Activated naive CD4-positive, alpha-beta T cell treated with anti-CD3 and anti-CD28 coated beads, Interleukin-2, amount 10 ng/mL, durations not matched to agents 7 days and 5 days (primary cell): ENCODE results near the gene LRRC8C.
"Not testable (repeated sequence)": the region's sequence is repeated elsewhere in the genome, so short reads cannot be mapped to it uniquely, and the experiment has no call there.

ENCODE experiments used
- CTCF ChIA-PET: fragments of 350-600 bp; sonication (Branson Sonifier 250); formaldehyde crosslinking; loops from one replicate; lab custom pipeline; 2021; ENCODE audit warnings: antibody characterized with exemption; lab: Charles Lee
- DNase-seq: peaks from one replicate; pipeline ENCODE4 v3.0.0-alpha.2; 2020
- H3K27ac Mint-ChIP-seq: one replicate; pipeline ENCODE4 v1.8.0; 2021; ENCODE audit warnings: mild to moderate bottlenecking, moderate library complexity, mixed read lengths
- H3K27me3 Mint-ChIP-seq: one replicate; pipeline ENCODE4 v1.8.0; 2021; ENCODE audit warnings: mild to moderate bottlenecking, mixed read lengths
- H3K36me3 Mint-ChIP-seq: one replicate; pipeline ENCODE4 v1.8.0; 2021; ENCODE audit warnings: mixed read lengths
- H3K4me1 Mint-ChIP-seq: one replicate; pipeline ENCODE4 v1.8.0; 2021; ENCODE audit warnings: mixed read lengths
- H3K4me3 Mint-ChIP-seq: one replicate; pipeline ENCODE4 v1.8.0; 2021; ENCODE audit warnings: mild to moderate bottlenecking, moderate library complexity, mixed read lengths
- H3K9me3 Mint-ChIP-seq: one replicate; pipeline ENCODE4 v1.8.0; 2021; ENCODE audit warnings: mixed read lengths

The LRRC8C gene

DNA sequence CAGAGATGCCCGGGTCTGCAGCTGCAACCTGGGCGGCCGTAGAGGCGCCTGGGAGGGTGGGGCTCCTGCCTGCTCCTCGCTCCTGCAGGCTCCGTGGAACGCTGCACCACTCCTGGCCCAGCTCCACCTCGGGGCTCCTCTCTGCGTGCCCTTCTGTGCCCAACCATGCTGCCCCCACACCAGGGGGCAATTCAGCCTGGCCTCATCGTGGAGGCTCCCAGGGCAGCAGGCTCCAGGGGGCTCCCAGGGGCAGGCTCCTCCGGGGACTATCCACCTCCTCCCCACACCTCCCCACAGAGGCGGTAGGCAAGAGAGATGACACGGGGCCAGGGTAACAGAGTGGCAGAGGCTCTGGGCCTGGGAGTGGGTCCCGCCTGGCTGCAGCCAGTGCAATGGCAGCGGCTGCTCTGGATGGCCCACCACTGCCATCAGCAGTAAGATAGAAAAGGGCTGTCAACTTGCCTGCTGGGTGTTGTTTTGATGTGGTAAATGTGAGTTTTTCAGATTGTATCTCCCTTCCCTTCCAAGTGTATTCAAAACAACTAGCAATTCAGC, 22.4 kb upstream of the LRRC8C start:
- DNase-seq, result peak; percentile 80
- Mint-ChIP-seq H3K4me1 (peaks cover 87% of the 10 kb centered on the region), H3K9me3 (no peaks in the 10 kb centered on the region), H3K27me3 (peaks cover 9% of the 10 kb centered on the region), H3K36me3 (peaks cover 28% of the 10 kb centered on the region), H3K27ac (peak overlapping the region; percentile 100), H3K4me3 (peak overlapping the region; percentile 79)
- CTCF ChIA-PET, result interaction anchor here (0.7 to 5.5 kb wide), 9 partner anchors 11 to 152 kb away, joined by 3 to 53 read pairs (median 4); partner anchors contain the start of gene LRRC8C

DNA sequence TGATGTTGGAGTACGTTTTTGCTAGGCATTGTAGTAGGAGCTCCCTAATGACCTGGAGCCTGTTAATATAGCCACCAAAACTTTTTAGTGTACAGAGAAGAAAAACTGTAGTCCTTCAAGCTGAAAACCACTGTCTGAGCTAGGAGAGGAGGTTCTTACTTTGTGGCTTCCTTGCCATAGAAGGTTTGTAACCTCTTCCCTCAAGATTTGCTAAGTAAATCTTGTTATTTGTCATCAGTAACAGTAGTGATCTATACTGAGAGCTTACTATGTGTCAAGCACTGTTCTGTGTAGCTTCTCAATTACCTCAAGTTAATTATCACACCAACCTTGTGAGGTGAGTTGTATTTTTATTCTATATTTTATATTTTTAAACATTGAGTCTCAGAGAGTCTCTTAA, 21.2 kb upstream of the LRRC8C start:
- CTCF ChIA-PET, result interaction anchor here (0.6 to 5.5 kb wide), 10 partner anchors 8 to 151 kb away, joined by 3 to 53 read pairs (median 4); partner anchors contain the start of gene LRRC8C
- Mint-ChIP-seq H3K27me3 (peaks cover 9% of the 10 kb centered on the region), H3K4me3 (peak overlapping the region; percentile 79), H3K27ac (peak overlapping the region; percentile 100), H3K4me1 (peaks cover 79% of the 10 kb centered on the region), H3K9me3 (peaks cover under 1% of the 10 kb centered on the region), H3K36me3 (peaks cover 35% of the 10 kb centered on the region)
- no peak for DNase-seq

DNA sequence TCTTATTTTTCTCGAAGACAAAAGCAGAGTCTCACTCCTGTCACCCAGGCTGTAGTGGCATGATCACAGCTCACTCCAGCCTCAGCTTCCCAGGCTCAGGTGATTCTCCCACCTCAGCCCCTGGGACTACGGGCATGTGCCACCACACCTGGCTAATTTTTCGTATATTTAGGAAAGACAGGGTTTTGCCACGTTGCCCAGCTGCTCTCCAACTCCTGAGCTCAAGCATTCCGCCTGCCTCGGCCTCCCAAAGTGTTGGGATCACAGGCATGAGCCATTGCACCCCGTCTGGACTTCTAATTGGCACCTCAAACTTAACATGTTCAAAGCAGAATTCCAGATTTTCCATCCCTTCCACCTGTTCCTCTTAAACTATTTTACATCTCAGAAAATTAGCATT, 19.0 kb upstream of the LRRC8C start:
- peaks cover 56% of the 10 kb centered on the region for H3K36me3 Mint-ChIP-seq
- H3K27me3 Mint-ChIP-seq, result peaks cover 8% of the 10 kb centered on the region
- peaks cover 19% of the 10 kb centered on the region for H3K9me3 Mint-ChIP-seq
- H3K4me1 Mint-ChIP-seq, result peaks cover 62% of the 10 kb centered on the region
- no peak for DNase-seq
- H3K4me3 Mint-ChIP-seq, result no peak overlapping the region
- H3K27ac Mint-ChIP-seq, result peak overlapping the region; percentile 63
- CTCF ChIA-PET, result interaction anchor here (1.2 to 2.9 kb wide), 3 partner anchors 10 to 13 kb away, joined by 3 to 13 read pairs (median 4); no protein-coding TSS in a partner anchor

DNA sequence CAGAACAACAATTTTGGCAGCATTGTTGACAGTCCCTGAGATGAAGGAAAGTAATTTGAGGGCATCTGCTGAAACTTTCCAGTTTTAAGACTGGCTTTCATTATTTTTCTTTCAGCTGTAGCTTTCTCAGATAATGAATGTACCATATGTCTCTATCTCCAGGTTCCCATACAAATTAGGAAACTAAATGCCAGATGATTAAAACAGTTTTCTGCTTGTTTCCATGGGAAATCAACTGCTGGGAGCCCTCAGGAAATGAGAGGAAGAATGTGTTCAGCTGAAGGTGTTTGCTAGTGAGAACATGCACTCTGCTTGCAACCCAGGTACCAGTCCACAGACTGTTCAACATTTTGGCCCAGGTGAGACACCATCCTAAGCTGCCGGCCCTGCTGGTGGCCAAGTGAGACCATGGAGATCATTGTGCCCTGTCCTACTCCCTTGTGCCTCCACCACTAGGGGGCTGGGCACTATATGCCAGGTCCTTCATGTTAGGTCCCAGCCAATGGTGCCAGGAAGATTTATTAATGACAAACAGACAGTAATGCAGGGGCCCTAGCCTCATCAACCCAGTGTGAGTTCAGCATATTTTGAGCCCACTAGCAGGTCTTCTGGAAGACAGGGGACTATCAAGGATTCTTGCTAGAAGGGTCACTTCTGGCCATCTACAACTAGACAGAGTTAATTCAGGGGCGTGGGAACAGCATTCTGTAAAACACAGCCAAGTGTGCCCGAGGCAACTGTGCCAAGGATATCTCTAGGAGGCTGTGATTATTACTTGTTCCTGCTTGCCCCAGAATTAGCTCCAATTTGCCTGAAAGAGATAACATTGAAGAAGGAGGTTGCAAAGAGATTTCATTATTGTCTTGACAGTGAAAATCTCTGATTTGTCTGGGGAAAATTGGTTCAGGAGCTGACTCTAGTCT, 17.0 kb upstream of the LRRC8C start:
- Mint-ChIP-seq H3K4me3 (no peak overlapping the region), H3K4me1 (peaks cover 58% of the 10 kb centered on the region), H3K27me3 (no peaks in the 10 kb centered on the region), H3K27ac (no peak overlapping the region), H3K36me3 (peaks cover 63% of the 10 kb centered on the region), H3K9me3 (peaks cover 21% of the 10 kb centered on the region)
- CTCF ChIA-PET, result interaction anchor here (0.9 to 2.9 kb wide), 5 partner anchors 8 to 147 kb away, joined by 3 to 13 read pairs (median 7); no protein-coding TSS in a partner anchor
- peak; percentile 30 for DNase-seq

DNA sequence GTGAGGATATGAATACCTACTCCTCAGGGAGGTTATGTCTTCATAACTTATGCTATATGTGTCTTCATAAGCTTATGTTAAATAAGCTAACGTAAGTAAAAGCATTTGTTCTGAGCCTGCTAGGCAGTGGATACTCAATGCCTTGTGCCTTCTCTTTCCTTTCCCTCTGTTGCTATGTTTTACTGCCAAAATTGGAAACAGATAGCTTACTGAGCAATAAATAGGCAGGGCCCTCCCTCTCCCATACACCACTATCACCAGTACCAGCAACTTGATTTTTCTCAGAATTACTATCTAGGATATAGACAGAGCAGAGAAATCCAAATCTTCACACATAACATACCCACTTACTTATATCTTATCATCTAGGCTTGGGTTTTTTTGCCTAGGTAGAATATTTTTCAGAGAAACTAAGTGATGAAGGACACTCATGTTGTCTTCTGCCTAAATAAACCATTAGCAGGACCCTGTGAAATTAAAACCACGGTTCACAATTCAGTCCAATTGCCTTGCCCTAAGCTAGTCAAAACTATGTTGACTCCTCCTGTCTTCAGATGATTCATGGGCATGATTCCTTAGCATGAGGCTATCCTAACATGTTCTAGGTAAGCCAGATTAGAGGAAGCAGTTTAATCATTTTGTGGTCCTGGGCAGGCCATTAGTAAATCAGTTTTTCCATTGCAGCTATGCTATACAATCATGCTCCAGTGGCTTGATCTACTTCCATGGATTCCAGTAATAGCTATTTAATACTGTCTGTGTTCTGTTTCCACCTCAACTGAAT, 15.9 kb upstream of the LRRC8C start:
- no peak for DNase-seq
- peaks cover 57% of the 10 kb centered on the region for H3K4me1 Mint-ChIP-seq
- H3K27ac Mint-ChIP-seq, result no peak overlapping the region
- CTCF ChIA-PET, result interaction anchor here (0.8 to 2.2 kb wide), 4 partner anchors 10 to 133 kb away, joined by 3 to 10 read pairs (median 6); no protein-coding TSS in a partner anchor
- H3K9me3 Mint-ChIP-seq, result peaks cover 21% of the 10 kb centered on the region
- peaks cover 71% of the 10 kb centered on the region for H3K36me3 Mint-ChIP-seq
- no peaks in the 10 kb centered on the region for H3K27me3 Mint-ChIP-seq
- no peak overlapping the region for H3K4me3 Mint-ChIP-seq

DNA sequence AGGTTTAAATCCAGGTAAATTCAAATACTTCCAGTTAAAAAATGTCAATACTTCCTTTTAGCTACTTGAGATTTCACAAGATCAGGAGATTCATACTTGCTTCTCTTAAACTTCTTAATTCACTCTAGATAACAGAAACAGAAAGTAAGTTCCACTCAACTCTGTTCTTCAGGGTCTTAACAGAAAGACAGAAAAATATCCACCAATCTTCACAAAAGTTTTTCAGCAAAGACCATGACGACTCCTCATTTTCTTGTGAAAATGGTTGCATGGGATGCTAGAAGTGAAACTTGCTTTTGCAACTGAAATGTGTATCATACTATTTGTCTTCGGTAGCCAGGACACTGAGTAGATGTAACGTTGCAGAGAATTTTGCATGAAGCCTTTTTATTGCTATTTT, 12.3 kb upstream of the LRRC8C start:
- Mint-ChIP-seq H3K9me3 (peaks cover 21% of the 10 kb centered on the region), H3K27ac (peak overlapping the region; percentile 60), H3K27me3 (no peaks in the 10 kb centered on the region), H3K36me3 (peaks cover 71% of the 10 kb centered on the region), H3K4me3 (peak overlapping the region; percentile 31), H3K4me1 (peaks cover 43% of the 10 kb centered on the region)
- CTCF ChIA-PET, result interaction anchor here (0.6 to 1.3 kb wide), 3 partner anchors 11 to 138 kb away, joined by 3 to 5 read pairs (median 4); no protein-coding TSS in a partner anchor
- no peak for DNase-seq

DNA sequence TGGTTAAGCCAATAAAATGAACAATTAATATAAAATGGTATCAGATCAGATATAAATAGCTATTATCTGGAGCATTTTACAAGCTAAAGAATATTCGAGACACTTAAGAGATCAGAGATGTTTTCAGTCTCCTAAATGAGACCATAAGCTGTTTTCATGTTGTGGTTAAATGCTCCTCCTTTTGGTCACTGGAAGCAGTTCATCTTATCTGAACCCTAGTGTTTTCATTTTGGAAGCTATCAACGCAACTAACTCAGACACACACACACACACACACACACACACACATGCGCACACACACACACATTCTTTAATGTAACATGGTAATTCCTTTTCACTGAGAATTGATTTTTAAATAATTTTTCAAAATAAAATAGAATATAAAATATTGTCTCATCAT, 10.0 kb upstream of the LRRC8C start:
- Mint-ChIP-seq H3K27me3 (no peaks in the 10 kb centered on the region), H3K27ac (no peak overlapping the region), H3K4me1 (peaks cover 54% of the 10 kb centered on the region), H3K9me3 (peaks cover 9% of the 10 kb centered on the region), H3K4me3 (no peak overlapping the region), H3K36me3 (peaks cover 59% of the 10 kb centered on the region)
- DNase-seq, result no peak
- CTCF ChIA-PET, result interaction anchor here (0.7 to 4.9 kb wide), 14 partner anchors 8 to 140 kb away, joined by 3 to 25 read pairs (median 4); partner anchors contain the start of gene LRRC8C

DNA sequence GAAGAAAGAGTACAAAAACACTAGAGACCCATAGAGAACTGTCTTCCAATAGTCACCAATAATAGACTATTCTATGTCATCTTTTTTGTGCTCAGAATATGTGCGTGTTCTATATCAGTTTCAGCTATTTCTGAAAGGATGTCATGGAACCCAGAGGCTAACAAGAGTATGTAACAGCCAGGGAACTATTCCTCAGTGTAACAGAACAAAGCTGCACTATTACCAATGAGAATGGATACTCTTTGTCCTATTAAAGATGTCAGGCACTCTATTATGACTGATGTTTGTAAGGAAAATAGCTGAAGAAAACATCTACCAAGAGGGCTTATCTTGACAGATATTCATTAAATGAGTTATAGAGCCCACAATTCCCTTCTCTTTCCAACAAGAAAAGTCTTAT, 8.6 kb upstream of the LRRC8C start:
- Mint-ChIP-seq H3K4me3 (no peak overlapping the region), H3K9me3 (no peaks in the 10 kb centered on the region), H3K27ac (no peak overlapping the region), H3K36me3 (peaks cover 59% of the 10 kb centered on the region), H3K27me3 (no peaks in the 10 kb centered on the region), H3K4me1 (peaks cover 61% of the 10 kb centered on the region)
- CTCF ChIA-PET, result interaction anchor here (1.2 to 13.4 kb wide), 4 partner anchors 10 to 135 kb away, joined by 6 to 203 read pairs (median 19); no protein-coding TSS in a partner anchor
- DNase-seq, result no peak

DNA sequence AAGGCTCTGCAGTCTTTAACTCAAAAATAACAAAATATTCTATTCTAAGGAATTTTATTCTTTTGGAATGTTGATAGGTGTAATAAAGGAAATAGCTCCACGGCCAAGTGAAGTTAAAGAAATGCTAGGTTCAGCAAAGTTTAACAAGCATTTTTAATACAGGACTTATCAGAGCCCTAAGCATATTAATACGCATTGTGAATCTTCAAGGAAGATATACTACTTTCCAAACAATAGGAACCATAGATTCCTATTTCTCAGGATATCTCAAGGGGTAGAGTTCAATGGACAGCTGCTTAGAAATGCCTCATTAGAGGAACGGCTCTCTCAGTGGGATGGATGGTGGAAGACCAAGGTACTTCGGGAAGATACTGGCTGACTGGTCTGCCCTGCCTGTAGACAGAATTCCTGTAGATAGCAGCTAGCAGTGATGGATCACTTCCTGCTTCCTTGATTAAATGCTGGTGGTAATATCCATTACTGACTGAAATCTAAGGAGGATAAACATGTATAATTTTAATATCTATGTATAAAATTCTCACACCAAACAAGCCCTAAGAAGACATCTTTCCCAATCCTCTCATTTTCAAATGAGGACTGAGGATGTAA, 8.1 kb upstream of the LRRC8C start:
- Mint-ChIP-seq H3K27ac (no peak overlapping the region), H3K4me3 (no peak overlapping the region), H3K4me1 (peaks cover 65% of the 10 kb centered on the region), H3K27me3 (no peaks in the 10 kb centered on the region), H3K9me3 (no peaks in the 10 kb centered on the region), H3K36me3 (peaks cover 58% of the 10 kb centered on the region)
- CTCF ChIA-PET, result interaction anchor here (1.2 to 13.4 kb wide), 4 partner anchors 10 to 134 kb away, joined by 6 to 203 read pairs (median 19); no protein-coding TSS in a partner anchor
- DNase-seq, result no peak

DNA sequence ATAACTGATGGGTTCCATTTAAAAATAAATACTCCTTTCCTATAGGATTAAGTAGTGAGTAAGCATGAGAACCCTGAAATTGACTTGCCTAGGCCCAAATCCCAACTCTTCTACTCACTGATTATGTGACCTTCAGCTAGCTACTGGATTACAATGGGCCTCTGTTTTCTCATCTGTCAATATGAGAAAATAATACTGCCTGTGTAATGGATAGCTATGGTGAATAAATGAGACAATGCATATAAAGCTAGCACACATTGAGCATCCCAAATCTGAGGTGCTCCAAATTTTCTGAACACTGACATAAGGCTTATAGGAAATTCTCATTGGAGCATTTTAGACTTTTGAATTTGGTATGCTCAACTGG, 5.3 kb upstream of the LRRC8C start:
- peaks cover 71% of the 10 kb centered on the region for H3K4me1 Mint-ChIP-seq
- DNase-seq, result no peak
- H3K27me3 Mint-ChIP-seq, result peaks cover 3% of the 10 kb centered on the region
- no peak overlapping the region for H3K27ac Mint-ChIP-seq
- H3K4me3 Mint-ChIP-seq, result no peak overlapping the region
- CTCF ChIA-PET, result interaction anchor here (0.8 to 13.4 kb wide), 8 partner anchors 9 to 144 kb away, joined by 3 to 203 read pairs (median 6); no protein-coding TSS in a partner anchor
- peaks cover 57% of the 10 kb centered on the region for H3K36me3 Mint-ChIP-seq
- H3K9me3 Mint-ChIP-seq, result no peaks in the 10 kb centered on the region

DNA sequence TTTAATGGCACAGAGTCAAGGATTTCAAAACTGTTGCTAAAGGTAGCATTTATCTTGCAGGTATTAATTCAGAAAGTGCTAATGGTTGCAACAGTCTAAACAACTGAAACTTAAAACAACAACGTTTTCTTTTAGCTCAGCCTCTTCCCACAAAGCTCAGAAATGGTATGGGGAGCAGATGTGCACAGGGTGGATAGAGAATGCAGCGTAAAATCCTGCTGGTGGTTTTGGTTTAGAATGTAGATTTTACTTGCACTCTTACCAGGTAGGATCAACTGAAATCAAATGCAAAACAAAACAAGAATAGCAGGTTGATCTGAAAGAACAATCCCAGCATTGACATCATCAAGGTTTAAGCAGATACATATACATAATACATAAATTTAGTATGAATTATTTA, 3.8 kb upstream of the LRRC8C start:
- no peaks in the 10 kb centered on the region for H3K9me3 Mint-ChIP-seq
- peak overlapping the region; percentile 15 for H3K27ac Mint-ChIP-seq
- H3K4me3 Mint-ChIP-seq, result no peak overlapping the region

DNA sequence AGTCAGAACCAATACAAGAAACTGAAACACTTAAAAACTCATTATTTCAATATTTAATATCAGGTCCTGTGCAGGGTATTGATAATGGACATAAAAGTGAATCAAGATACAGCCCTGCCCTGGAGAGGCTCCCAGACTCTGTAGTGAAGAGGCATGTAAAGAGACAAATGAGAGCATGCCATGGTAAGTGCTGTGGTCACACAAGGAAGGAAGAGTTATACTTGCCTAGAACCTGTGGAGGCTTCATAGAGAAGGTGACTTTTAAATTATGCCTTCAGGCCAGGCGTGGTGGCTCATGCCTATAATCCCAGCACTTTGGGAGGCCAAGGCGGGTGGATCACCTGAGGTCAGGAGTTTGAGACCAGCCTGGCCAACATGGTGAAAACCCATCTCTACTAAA, 3.3 kb upstream of the LRRC8C start:
- not testable (repeated sequence) for H3K9me3 Mint-ChIP-seq, H3K27me3 Mint-ChIP-seq, DNase-seq
- CTCF ChIA-PET, result interaction anchor here (0.8 to 13.4 kb wide), 8 partner anchors 13 to 360 kb away, joined by 3 to 203 read pairs (median 5); partner anchors contain the start of gene LRRC8B
- H3K4me1 Mint-ChIP-seq, result peaks cover 64% of the 10 kb centered on the region
- peak overlapping the region; percentile 82 for H3K27ac Mint-ChIP-seq
- H3K36me3 Mint-ChIP-seq, result peaks cover 56% of the 10 kb centered on the region
- peak overlapping the region; percentile 19 for H3K4me3 Mint-ChIP-seq

More for the DNA sequence above, 3.8 kb upstream of the LRRC8C start:
- DNase-seq, result no peak
- H3K27me3 Mint-ChIP-seq, result peaks cover 4% of the 10 kb centered on the region
- peaks cover 63% of the 10 kb centered on the region for H3K4me1 Mint-ChIP-seq
- peaks cover 54% of the 10 kb centered on the region for H3K36me3 Mint-ChIP-seq
- CTCF ChIA-PET, result interaction anchor here (0.8 to 13.4 kb wide), 7 partner anchors 12 to 146 kb away, joined by 3 to 203 read pairs (median 6); partner anchors contain the start of gene LRRC8B

DNA sequence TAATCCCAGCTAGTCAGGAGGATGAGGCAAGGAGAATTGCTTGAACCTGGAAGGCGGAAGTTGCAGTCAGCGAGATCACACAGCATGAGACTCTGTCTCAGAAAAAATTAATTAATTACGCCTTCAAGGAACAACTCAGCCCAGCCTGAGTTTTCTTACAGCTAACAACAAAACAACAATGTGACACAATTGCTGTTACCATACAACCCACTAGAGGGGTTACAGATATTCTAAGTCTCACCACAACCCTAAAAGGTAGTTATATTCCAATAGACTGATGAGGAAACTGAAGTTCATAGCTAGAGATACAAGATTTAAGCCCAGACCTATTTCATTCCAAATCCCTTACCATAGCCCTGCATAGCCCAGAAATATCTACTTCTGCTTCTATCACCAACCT, 2.9 kb upstream of the LRRC8C start:
- peaks cover 66% of the 10 kb centered on the region for H3K4me1 Mint-ChIP-seq
- H3K4me3 Mint-ChIP-seq, result peak overlapping the region; percentile 19
- peaks cover 4% of the 10 kb centered on the region for H3K27me3 Mint-ChIP-seq
- CTCF ChIA-PET, result interaction anchor here (0.8 to 13.4 kb wide), 8 partner anchors 20 to 360 kb away, joined by 3 to 203 read pairs (median 6); partner anchors contain the start of gene LRRC8B
- H3K9me3 Mint-ChIP-seq, result no peaks in the 10 kb centered on the region
- H3K27ac Mint-ChIP-seq, result peak overlapping the region; percentile 82
- peaks cover 54% of the 10 kb centered on the region for H3K36me3 Mint-ChIP-seq
- DNase-seq, result no peak
